GM19328 (cell line): Measurements from ENCODE around the gene NRXN2.

Source experiments
- ATAC-seq: cut with Tn5 transposase; IDR thresholded peaks from one replicate; pipeline ENCODE4 v1.9.1; 2021; ENCODE audit warnings: mild to moderate bottlenecking, moderate library complexity; ENCODE audit not compliant: unreplicated experiment

Gene NRXN2

DNA sequence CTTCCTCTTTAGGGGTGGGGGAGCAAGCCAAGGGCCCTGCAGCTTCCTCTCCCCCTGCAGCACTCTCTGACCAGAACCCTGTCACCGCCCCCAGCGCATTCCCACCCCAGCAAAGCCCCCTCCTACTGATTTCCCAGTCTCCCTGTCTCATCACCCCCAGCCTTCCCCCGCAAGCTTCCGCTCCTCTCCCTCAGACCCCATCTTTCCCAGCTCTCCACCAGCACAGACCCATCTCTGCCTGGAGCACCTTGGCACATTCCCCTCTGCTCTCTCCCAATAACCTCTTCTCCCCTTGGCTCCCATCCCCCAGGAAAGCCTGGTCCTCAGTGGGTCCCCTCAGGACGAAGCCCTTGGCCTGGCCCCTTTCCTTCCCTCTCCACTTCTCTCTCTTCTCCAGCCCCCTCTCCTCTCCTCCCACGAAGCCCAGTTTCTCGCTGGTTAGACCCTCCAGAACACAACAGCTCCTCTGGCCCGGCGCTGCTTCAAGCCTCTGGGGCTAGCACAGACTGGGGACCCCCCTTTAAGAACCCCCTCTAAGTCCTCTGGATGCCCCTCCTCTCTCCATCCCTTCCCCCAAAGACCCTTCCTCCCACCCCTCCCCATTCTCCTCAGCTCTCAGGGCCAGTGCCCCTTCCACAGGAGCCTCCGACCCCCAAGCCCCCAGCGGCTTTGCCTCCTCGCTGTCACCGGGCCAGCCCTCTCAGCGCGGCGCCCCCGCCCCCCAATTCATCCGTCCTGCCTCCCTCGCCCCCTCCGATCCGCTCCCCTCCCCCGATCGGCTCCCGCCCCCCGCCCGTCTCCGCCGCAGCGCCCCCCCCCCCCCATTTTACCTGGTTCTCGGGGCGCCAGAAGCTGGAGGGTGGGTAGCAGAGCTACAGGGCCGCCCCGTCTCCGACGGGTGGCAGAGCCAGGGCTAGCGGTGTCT, 594 bp downstream of the NRXN2 start:
- ATAC-seq = no peak

DNA sequence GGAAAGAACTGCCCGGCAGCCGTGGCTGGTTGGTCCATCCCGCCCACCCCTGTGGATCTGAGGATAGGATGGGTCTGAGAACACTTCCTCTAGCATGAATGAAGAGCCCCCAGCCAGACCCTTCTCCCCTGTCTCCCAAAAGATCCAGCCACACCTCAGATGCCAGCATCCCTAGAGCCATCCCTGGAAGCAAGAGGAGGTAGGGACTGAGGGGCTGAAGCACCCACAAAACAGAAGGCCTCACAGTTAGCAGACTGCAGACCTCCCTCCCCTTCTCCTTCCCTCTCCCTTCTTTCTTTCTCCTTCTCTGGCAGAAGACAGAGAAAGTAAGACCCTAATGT, 1.7 kb downstream of the NRXN2 start:
- ATAC-seq = no peak

DNA sequence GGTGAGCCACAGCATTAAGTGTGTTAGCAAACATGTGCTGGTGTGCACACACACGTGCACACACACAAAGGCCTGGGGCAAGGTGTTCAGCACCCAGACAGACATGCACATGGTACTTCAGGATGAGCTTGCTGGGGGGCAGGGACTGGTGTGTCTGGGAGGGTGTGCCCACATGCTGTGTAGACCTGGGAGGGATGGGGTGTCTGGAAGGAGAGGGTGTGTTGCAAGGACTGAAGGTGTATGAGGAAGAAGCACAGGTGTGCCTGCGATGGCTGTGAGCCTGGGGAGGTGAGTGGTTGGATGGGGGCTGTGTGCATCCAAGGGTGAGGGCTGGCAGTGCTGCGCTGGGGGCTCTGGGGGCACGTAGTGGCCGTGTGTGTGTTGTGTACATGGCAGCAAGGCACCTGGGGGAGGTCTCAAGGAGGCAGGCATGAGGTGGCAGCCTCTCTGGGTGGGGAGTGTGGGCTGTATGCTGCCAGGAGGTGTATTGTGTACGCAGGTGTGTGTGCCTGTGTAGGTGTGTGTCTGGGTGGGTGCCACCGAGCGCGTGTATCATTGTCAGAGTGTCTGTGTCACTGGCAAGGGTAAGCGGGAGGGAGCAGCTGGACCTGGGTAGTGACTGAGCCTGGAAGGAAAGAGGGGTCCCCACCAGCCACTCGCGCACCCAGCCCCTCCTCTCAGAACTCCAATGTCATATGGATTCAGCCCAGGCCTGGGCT, 2.2 kb downstream of the NRXN2 start:
- ATAC-seq = no peak

DNA sequence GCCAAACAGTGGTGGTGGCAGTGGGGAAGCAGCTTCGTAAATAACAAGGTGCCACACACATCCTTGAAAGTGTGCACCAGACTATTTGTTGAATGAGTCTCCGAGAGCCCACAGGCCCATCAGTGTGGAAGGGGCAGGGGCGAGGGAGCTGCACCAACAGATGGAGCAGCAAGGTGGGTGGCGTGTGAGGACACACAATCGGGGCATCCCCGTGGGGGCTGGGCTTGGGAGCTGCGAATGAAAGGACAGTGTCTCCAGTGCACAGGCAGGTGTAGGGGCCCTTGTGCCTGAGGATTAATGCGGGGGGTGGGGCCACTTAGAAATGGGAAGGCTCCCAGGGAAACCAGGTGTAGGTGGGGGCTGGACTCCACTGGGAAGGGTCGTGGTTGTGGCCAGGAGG, 2.8 kb downstream of the NRXN2 start:
- ATAC-seq = no peak

DNA sequence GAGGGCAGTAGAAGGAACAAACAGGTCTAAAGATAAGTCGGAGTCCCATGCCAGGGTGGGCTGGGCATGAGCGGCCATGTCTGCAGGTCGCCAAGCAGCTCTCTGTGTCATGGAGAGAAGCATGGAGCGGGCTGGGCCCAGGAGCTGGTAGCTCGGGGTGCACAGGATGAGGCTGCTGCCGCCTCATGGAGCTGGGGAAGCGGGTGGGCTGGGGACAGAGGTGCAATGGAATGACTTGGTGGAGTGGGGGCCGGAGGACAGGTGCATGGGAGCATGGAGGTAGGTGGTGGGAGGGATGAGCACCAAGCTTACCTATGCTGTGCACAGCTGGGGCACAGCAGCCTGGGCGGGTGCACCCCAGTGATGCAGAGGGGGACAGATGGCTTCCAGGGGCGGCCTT, 3.6 kb downstream of the NRXN2 start:
- no peak for ATAC-seq

DNA sequence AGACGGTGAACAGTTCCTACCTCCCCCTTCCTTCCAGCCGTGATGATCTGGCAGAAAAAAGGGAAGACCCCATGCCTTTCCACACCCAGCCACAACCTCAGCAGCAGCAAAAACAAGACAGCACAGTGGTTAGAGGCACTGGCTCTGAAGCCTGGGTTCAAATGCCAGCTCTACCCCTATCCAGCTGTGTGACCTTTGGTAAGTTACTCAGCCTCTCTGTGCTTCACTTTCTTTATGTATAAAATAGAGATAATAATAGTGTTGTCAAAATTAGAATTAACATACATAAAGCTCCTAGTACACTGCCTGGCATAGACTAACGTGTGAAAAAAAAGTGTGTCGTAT, 4.2 kb downstream of the NRXN2 start:
- no peak for ATAC-seq

DNA sequence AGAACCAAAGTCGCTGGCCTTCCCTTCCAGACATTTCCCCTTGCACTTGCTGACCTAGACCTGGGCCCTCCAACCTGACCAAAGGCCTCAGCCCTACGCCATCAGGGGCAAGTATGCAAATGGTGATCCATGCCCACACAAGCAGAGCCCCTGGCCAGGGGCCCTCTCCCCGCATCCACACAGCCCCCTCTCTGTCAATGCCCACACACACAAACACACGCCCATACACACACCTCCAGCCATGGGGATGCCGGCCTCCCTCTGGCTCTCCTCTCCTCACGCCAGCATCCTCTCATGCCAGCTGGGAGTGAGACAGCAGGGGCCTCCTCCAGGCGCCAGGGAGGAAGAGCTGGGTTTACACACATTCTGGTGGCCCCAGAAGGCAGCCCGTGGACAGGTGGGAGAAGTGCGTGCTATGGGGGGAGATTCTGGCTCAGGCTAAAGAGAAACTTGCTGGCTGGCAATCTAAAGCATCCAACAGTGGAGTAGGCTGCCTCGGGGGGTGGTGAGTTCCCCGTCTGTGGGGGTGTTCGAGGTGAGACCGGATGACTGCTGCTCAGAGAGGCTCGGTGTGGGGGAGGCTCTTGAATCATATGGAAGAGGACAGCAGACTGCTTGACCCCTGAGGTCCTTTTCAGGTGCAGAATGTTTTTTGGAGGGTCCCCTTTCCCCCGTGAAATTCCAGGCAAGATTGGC, 4.8 kb downstream of the NRXN2 start:
- ATAC-seq = no peak

DNA sequence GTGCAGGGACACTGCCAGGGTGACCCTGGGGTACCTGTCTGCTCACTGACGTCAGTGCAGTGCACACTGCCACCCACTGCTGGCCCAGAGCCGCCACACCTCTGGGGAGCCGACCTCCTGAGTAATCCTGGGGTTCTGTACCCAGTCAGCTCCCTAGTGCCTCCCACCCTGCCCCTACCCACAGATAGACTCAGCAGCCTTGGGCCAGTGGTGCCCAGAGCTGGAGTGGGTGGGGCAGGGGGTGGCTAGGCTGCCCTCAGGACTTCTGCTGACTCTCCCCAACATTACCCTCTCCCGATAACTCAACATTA, 5.8 kb downstream of the NRXN2 start:
- ATAC-seq = no peak

DNA sequence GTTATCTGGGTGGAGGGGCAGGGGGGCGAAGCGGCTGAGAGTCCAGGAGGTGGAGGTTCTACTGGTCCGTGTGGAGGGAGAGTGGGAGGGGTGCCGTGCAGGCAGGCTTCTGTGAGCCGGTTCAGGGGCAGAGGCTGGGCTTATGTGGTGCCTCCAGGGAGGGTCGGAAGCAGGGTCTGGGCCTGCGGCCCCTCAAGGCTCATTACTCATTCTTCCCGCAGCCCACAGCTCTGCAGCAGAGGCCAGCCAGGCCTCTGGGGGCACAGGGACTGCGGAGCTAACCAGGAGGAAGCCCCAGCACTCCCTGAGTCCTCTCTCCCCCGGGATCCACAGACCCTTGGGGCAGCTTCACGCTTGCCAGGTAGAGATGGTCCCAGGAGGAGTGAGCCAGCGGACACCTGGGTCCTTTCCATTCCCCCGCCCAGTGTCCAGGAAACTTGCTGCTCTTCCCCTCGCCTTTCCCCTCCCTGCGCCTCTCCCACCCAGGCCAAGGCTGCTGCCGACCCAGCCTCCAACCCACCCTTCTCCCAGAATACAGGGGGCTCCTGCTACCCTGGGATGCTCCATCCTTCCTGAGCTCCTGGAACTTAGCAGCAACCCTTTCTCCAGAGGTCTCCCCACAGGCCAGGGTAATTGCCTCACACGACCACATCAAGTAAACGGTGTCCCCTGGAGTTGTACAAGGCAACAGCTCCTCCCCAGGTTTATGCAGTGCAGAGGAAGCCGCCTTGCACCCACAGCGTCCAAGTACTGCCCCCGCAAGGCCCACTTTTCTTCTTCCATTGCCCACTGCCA, 6.3 kb downstream of the NRXN2 start:
- no peak for ATAC-seq

DNA sequence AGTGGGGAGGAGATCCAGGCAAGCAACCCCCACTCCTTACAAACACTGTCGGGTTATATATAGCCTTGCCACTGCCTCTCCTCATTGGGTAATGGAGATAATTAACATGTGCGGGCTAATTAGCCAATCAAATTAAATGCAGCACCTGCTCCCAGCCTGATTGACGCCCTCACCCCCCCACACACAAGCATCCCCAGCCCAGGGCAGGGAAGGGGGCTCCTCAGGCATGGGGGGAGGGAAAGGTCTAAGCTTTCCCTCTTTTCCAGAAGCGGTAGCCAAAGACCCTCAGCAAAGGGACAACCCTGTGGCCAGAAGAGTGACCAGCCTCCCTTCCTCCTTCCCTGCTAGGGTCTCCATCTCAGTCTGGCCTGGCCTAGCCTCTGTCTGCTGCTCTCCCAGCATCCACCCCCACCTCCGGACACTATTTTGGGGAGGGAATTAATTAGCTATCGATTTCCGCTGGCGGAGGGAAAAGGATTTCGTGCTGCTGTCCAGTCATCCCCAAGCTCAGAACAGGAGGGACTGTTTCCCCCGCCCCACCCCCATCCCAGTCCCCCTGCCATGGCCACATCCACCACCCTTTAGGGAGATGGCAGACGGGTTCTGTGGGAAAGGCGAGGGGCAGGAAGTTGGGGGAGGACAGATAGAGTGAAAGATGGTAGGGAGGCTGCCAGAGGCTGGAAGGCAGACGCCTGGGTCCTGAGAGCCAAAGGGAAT, 7.1 kb downstream of the NRXN2 start:
- ATAC-seq = no peak

DNA sequence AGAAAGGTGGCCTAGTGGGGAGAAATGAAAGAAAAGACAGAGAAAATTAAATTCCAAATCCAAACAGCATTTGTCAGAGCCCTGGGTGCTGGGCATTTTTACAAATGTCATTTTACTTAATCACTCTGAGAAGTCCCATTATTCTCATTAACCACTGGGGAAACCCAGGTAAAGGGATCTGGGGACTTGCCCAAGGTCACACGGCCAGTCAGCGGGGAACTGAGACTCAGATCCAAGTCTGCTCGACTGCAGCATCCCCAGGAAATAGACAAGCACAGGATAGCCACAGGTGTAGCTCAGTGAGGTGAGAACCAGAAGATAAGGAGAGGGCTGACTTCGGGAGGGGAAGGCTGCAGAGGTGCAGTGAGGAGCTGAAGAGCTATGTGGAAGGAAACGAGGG, 7.9 kb downstream of the NRXN2 start:
- no peak for ATAC-seq

DNA sequence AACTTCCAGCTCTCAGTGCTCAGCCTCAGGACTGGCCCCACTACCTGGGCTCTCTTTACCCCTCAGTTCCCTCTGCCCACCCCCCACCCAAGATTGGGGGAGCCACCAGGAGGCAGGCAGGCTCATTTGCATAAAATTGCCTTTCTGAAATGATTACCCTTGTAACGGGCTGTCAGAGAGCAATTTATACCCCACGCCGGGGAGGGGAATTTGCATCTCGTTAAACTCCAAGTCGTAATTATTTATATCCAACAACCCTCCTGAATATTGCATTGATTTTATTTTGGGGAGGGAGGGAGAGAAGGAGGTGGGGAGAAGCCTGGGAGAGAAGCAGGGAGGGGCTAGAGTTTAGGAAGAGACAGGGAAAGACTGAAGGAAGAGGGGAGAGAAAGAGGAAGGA, 8.3 kb downstream of the NRXN2 start:
- ATAC-seq = no peak

DNA sequence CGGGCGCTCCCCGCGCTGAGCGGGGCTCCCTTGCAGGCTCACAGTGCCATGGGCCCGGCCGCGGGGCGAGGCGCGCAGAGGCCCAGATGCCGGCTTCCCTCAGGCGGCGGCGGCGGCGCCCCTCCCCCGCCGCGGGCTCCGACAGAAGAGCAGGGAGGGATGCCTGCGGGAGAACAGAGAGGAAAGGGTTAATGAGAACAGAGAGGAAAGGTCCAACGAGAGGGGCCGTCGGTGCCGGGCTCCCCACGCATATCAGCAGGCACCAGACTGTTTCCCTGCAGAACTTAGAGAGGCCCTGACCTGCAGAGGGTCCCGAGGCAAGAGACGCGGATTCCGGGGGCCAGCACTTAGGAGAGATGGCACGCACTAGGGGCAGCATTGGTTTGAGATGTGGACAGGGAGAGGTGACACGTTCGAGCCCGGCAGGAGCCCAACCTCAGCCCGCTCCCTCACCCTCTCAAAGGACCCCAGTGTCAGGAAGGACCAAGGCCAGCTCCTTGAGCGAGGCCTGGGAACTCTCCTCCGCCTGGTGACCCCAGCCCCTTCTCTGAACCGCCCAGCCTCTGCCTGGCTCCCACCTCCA, 9.1 kb downstream of the NRXN2 start:
- ATAC-seq = no peak

DNA sequence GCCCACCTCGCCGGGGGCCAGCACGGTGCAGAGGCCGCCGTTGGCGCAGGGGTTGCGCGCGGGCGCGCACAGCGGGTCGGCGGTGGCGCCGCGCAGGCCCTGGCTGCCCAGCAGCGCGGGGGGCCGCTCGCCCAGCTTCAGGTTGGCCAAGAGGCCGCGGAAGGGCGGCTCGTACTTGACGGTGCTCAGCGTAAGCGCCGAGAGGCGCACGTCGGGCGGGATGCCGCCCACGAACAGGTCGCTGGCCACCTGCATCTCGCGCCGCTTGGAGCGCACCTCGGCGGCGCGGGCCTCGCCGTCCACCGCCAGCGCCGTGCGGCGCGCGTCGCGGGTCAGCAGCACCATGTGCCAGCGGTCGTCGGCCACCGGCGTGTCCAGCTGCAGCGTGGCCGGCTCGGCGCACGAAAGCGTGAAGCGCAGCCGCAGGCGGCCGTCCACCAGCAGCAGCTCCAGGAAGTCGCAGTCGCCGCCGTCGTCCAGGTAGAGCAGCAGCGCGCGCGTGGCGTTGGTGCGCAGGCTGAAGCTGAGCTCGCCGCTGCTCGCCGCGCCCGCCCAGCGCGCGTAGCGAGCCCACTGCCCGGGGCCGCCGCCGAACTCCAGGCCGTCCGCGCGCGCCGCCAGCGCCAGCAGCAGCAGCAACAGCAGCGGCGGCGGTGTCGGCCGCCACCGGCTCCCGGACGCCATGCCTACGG, 9.8 kb downstream of the NRXN2 start:
- ATAC-seq = no peak

DNA sequence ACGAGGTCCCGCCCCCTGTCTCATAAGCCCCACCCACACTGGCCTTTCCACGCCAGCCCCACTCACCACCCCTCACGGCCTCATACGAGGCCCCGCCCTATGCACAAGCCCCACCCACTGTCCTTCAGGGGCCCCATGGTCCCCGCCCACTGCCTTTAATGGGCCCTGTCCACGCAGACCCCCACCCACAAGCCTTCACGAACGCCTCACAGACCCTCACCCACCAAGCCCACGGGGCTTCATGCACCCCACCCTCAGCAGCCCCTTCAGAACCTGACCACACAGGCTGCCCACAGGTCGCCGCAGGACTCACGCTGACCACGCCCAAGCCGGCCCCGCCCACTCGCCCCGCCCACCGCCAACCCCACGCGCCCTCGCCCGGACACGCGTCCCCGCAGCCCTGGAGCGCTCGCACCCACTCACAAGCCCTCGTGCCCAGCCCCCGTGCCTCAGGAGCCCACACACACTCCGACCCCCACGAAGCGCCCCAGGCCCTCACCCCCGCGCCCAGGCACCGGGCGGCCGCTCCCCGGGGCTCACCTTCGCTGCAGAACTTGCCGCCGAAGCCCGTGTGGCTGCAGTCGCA, 10.5 kb downstream of the NRXN2 start:
- ATAC-seq = no peak

DNA sequence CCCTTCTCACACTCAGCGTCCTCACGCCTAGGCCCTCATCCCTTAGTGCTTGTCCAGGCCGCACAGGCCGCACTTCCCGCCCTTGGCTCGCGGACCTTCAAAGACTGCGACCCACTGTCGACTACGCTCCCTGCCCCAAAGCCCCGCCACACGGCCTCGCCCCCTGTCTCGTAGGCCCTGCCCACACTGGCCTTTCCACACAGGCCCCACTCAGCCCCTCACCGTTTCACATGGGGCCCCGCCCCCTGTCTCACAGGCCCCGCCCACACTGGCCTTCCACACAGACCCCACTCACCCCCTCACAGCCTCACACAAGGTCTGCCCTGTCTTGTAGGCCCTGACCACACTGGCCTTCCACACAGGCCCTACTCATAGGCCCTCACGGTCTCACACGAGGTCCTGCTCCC, 11.0 kb downstream of the NRXN2 start:
- no peak for ATAC-seq

DNA sequence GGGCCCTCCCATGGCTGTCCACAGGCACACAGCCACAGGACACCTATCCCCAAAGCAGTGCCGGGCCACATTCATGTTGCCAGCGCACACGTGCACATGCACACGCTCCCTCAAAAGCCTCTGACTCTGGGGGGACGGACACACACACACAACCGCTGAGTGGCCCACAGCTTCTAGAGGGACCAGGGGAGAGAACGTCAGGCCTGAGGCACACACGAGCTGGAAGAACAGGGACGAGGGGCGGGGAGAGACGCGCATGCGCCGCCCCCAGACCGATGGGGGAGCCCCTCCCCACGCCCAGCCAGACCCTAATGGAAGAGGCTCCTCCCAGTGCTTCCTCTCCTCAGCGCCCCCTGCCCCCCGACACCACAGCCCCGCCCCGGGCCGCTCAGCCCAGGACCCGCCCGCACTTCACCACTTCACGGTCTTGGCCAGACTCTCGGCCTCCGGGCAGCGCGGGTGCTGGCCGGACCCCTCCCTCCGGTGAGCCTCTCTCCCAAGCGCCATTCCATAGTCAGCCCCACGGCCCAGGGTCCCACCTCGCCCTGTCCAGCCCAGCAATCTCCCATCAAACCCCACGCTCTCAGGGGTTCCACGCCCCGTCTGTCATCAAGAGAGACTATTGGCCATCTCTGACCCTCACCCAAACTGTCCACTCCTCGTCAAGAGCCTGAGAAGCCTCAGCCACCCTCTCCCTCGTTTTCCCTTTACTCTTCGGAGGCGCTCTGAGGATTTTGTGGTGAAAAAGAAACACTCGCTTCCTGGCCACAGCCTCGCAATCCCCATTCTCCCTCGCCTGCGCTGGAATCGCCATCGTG, 11.7 kb downstream of the NRXN2 start:
- no peak for ATAC-seq

DNA sequence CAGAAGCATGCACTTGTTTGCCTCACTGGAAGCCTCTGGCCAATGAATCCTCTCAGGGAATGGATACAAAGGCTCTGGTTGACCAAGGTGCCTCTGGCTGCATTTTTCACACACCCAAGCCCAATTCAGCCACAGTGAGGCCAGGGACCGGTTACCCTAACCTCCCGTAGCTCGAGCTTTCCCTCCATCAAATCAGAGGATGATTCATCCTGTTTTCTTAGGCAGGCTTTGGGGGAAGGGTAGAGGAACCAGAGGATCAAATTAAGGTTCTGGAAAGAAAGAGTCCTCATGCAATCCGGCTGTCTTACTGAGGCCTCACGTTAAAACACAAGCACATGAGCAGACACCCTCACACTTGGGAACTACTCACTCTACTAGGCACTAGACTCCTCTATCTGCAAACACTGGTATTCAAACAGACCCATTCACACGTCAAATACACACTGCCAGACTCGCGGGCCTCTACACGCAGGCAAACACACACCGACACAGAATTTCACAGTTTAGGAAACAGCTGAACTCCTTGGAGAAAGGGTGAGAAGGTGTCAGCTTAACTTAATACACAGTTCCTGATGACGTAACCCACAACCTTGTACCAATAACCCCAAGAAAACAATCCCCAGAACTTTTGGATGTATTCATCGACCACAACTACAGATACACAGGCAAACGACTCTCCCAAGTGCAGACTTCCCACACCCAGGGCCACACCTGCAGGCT, 12.4 kb downstream of the NRXN2 start:
- ATAC-seq = no peak
